GM12801 (cell line): ENCODE data around the gene MVK.

ENCODE experiments used
- TF ChIP-seq, protein P1 (sequence below): IDR thresholded peaks from one replicate; pipeline ENCODE4 v1.5.1; 2011; ENCODE audit warnings: control low read depth; ENCODE audit not compliant: insufficient read length; ENCODE audit errors: extremely low read depth

Gene MVK

DNA sequence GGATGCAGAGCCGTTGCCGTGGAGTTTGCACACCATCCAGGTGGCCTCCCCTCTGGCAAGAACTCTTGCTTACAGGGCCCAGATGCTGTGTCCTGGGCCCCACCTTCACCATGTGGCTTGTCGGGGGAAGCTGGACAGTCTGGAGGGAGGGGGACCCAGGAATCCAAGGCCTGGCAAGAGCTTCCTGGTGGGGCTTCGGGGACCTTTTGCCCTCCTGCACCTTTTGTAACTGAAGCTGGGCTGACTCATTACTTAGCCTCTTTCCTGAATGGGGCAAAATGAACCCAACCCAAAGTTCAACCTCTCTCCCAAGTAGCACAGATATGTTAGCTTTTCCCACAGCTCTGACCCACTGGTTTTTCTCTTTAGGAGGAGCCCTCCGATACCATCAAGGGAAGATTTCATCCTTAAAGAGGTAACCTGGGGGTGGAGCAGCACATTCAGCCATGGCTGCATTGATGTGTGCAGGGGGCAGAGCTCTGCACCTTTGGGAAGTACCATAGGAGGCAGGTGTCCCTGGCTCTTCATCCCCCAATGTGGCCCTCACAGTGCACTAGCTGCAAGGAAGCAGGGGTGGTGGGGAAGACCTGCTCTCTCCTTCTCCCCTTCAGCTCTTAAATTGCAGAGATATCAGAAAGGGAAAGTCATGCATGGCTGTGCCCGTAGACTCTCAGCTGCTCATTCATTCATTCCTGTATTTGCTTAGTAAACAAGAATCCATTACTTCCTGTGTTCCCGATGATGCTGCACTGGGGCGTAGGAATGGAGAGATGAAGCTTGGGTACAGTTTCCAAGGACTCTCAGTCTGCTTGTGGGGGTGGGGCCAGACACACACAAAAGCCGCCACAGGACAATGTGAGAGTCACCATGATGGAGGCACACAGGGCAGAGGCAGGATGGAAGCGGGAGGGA is 13.0 kb downstream of the MVK start:
- TF ChIP-seq, protein P1, sequence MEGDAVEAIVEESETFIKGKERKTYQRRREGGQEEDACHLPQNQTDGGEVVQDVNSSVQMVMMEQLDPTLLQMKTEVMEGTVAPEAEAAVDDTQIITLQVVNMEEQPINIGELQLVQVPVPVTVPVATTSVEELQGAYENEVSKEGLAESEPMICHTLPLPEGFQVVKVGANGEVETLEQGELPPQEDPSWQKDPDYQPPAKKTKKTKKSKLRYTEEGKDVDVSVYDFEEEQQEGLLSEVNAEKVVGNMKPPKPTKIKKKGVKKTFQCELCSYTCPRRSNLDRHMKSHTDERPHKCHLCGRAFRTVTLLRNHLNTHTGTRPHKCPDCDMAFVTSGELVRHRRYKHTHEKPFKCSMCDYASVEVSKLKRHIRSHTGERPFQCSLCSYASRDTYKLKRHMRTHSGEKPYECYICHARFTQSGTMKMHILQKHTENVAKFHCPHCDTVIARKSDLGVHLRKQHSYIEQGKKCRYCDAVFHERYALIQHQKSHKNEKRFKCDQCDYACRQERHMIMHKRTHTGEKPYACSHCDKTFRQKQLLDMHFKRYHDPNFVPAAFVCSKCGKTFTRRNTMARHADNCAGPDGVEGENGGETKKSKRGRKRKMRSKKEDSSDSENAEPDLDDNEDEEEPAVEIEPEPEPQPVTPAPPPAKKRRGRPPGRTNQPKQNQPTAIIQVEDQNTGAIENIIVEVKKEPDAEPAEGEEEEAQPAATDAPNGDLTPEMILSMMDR, result no peak

DNA sequence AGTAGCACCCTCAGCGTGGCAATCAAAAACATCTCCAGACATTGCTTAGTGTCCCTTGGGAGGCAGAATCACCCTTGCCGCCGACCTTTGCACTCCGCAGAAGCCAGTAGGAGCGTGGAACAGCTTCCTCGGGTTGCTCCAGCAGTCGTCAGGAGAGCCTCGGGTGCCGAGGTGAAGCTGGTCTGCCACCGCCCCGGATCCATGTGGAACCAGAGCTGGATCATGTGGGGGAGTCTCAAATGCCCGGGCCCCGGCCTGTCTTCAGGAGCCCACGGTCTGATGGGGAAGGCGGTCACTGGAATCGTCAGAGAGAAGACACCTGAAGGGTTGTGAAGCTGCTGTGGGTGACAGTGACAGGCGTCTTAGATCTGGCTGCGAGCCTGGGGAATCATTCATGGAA is 14.3 kb downstream of the MVK start:
- TF ChIP-seq, protein P1, result no peak

DNA sequence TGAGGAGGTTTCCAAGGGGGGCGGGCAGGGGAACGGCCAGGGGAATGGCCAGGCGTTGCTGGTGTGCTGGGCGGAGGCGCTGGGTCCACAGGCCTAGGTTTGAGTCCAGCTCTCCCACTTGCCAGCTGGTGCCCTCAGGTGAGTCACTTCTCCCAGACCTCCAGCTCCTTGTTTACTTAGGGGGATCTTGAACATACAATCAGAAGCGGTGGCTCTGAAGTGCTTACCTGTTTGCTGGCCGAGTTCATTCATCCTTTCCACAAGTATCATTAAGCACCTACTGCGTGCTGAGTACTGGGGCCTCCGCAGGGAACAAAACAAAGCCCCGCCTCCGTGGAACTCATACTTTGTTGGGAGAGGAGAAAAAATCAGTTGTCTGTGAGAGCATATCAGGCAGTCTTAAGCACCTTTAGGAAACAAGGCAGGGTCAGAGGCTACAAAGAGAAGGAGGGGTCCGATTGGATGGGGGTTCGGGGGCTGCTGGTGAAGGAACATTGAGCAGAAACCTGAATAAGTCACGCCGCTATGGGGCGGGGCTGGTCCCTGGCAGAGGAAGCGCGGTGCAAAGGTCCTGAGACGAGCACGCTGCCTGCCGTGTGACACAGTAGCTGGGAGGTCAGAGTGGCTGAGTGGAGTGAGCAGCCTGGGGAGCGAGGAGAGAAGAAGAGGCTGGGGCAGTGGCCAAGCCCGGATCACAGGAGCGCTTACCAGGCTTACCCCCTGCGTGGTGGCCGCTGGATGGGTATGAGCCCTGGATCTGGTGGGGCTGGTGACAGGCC is 15.1 kb downstream of the MVK start:
- TF ChIP-seq, protein P1, result no peak

DNA sequence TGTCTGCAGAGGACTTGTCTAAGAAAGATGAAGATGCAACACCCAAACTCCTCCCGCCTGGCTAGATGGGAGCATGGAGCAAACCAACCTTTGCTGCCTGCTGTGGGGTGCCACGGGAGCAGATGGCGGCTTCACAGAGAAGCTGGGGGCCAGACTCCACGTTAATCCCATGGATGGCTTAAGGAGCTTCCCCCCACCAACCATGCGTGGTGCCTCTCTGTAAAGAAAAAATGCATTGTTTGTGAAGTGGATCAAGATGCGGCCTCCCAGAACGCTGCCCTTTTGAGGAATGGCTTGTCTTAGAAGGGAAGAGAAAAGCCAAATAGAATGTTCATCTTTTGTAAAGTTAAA is 15.6 kb downstream of the MVK start:
- TF ChIP-seq, protein P1, result no peak

DNA sequence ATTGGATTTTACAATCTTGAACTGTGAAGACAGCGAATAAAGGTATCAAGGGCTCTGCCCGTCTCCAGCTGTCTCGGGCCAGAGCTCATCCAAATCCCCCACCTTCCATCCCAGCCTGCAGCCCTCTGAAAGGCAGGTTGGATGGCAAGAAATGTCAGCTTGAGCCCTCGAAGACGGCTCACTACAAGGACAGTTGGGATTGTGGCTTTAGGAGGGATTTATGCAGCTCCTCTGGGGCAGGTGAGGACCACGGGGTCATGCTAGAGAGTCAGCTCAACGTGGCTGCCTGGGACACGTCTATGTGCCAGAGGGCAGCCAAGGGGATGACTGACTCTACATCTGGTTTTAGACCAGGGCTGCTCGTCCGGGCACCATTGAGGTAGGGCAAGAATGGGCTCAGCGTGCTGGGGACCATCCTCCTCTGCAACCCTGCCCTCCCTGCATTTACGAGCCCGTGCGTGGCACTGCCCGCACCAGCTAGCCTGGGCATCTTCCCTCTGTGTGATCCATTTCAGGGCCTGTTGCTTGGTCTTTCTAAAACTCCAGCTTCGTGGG is 16.2 kb downstream of the MVK start:
- TF ChIP-seq, protein P1, result no peak

DNA sequence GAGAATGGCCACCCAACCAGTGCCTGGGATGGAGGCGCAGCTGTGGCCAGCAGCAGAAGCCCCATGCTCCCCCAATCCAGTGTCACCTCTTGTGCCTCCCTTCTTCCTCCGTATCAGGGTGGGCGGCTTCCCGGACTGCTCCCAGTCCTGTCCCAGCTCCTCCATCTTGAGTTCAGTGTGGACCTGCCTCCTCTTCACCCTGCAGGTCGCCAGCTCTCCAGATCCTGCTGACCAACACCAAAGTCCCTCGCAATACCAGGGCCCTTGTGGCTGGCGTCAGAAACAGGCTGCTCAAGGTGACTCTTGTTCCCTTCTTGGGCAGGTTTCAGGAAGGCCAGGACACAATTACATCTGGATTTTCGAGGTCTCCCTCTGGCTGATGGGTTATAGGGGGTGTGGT is 17.0 kb downstream of the MVK start:
- TF ChIP-seq, protein P1, result no peak

DNA sequence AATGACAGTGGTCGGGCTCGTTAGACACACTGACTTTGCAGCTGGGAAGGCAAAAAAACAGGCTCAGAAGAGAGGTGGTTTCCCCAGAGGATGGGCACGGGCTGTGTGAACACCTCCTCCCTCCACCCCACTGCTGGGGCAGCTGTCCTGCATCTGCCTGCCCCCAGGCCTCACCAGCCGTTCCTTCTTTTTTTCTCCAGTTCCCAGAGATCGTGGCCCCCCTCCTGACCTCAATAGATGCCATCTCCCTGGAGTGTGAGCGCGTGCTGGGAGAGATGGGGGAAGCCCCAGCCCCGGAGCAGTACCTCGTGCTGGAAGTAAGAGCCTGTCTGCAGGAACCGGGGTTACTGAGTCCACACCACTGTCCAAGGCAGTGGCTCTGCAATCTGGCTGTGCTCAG is 17.4 kb downstream of the MVK start:
- TF ChIP-seq, protein P1, result no peak
